OCI-LY7 (cell line): Measurements from ENCODE around the gene CNTN5.

ENCODE experiments used
- EZH2phosphoT487 ChIP-seq: fragments of 200-600 bp; sonication (generic); IDR thresholded peaks from 2 replicates; pipeline ENCODE4 v1.6.1; 2018; ENCODE audit warnings: low read depth, borderline replicate concordance, mild to moderate bottlenecking, mixed run types, antibody characterized with exemption, low read length, moderate library complexity, mixed read lengths
- TF ChIP-seq, protein P1 (sequence below): fragments of 200-600 bp; sonication (generic); conservative IDR thresholded peaks from 2 replicates; pipeline ENCODE4 v1.5.1; 2014; ENCODE audit warnings: mild to moderate bottlenecking, antibody characterized with exemption, low read length, moderate library complexity, mixed read lengths

DNA sequence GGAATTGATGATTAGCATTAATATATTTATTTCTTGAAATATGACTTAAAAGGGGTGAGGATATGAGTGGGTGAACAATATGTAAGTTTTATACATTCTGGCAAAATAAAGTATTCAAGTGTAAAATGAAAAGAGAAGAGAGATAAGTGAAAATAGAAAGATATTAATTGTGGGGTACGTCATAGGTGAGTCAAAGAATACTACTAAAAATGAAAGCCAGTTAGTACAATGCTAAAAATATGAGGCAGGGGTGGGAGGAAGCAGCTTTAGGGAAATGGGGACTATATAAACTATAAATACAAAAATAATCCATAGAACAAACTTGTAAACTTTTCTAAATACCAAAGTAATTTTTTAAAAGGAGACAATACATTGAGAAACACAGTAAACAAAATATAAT lies 661.4 kb downstream of the CNTN5 start:
- TF ChIP-seq, protein P1, sequence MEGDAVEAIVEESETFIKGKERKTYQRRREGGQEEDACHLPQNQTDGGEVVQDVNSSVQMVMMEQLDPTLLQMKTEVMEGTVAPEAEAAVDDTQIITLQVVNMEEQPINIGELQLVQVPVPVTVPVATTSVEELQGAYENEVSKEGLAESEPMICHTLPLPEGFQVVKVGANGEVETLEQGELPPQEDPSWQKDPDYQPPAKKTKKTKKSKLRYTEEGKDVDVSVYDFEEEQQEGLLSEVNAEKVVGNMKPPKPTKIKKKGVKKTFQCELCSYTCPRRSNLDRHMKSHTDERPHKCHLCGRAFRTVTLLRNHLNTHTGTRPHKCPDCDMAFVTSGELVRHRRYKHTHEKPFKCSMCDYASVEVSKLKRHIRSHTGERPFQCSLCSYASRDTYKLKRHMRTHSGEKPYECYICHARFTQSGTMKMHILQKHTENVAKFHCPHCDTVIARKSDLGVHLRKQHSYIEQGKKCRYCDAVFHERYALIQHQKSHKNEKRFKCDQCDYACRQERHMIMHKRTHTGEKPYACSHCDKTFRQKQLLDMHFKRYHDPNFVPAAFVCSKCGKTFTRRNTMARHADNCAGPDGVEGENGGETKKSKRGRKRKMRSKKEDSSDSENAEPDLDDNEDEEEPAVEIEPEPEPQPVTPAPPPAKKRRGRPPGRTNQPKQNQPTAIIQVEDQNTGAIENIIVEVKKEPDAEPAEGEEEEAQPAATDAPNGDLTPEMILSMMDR: no peak
- no peak for TF ChIP-seq EZH2phosphoT487
